Islet precursor cell (in vitro differentiated cells): ENCODE measurements around the gene EVA1A.

Experiments used
- DNase-seq: peaks from one replicate; pipeline ENCODE4 v3.0.0-alpha.2; 2018

EVA1A gene

GRCh38 chr2:75560768-75561565, at the start of gene EVA1A:
Gene EVA1A (minus strand): TSS chr2:75560939. CDS start chr2:75518140, 42,799 bp downstream.
- peak; percentile 89 for DNase-seq

- DNase-seq = no peak
Measured at GRCh38 chr2:75609937-75610508, 49.3 kb upstream of the EVA1A start.

DNA sequence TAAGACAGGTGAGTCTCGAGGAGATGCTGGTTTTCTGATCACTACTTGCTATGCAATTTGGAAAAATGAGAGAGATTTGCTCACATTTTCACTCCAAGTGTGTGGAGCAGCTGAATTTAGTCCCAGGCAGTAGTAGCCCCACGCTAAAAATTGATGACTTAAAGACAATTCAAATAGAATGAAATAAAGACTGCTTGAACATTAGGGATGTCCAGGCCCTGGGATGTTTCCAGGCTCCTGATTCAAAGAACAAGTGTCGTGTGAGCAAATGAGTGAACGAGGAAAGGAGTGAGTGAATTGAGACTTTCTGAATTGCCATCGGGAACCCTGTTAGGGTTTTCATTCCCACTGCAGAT, 48.6 kb upstream of the EVA1A start:
- no peak for DNase-seq

DNA sequence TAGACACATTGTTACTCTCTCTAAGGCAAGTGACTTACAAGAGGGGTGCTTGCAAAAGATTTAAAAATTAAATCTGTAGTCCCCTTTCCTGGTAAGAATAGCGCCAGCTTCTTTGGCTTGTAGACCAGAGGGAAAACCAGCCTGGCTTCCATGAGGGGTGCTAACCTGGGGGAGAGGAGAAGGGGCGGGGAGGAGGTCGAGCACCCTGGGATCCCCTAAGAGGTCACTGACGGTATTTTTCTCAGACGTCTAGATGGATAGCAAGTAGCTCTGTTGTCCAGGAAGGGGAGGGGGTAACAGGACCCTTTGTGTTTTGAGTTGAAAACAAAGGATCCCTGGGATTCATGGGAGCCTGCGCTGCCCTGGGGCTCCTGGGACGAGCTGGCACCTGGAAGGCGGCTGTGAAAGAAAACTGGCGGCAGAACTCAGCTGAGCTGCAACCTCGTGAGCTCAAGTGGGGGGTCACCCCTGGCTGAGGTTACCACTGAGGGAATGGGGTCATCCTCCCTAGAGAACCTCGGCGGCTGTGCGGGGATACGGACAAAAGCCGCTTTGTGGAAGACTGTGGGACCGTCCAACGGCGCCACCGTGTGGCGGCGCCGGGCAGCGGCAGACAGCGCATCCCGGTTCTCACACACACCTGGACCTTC, 48.1 kb upstream of the EVA1A start:
- peak; percentile 86 for DNase-seq

- DNase-seq = no peak
Measured at GRCh38 chr2:75607988-75608683, 47.4 kb upstream of the EVA1A start.

GRCh38 chr2:75607400-75607798, 46.7 kb upstream of the EVA1A start:
- no peak for DNase-seq

DNA sequence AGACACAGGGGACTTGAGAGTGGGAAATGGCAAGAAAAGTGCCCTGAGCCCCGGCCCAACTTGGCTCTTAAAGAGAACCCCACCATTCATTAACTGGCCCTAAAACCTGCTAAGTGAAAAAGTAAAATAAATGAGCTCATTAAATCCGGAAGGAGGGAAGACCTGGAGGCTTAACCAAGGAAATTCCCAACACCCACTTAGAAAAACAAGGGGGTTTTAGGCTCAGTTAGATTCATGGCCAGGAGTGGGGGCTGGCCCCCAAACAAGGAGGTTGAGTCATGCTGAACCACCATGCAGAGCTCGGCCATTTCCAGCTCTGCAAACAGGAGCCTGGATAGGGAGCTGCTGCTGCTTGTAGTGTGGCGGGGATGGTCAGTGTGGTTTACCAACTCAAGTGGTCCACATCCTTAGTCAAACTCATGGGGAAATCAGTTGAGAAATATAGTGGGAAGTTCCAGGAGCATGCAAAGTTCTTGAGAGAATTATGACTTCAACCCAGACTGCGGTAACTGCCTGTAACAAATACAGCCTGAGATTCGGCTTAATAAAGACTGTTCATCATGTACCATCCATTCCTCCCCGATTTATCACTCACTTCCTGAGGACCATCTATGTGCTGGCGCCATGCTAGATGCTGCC, 46.1 kb upstream of the EVA1A start:
- DNase-seq = no peak

GRCh38 chr2:75605770-75606529, 45.2 kb upstream of the EVA1A start:
- DNase-seq = peak; percentile 90

GRCh38 chr2:75604484-75604883, 43.7 kb upstream of the EVA1A start:
- no peak for DNase-seq

DNA sequence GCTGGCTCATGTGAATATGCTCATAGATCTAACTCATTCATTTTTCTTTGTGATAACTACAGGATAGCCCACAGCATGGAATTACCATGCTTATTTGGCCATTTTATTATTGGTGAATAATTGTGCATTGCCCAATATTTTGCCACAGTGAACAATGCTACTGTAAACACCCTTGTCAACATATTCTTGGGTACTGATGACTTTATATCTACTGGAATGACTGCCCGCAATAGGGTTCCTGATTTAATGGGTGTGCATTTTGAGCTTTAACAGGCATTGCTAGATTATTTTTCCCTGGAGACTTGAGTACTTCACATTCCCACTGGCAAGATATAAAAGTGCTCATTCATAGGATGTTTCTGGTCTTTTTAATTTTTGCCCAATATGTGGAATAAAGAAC, 42.7 kb upstream of the EVA1A start:
- no peak for DNase-seq

DNA sequence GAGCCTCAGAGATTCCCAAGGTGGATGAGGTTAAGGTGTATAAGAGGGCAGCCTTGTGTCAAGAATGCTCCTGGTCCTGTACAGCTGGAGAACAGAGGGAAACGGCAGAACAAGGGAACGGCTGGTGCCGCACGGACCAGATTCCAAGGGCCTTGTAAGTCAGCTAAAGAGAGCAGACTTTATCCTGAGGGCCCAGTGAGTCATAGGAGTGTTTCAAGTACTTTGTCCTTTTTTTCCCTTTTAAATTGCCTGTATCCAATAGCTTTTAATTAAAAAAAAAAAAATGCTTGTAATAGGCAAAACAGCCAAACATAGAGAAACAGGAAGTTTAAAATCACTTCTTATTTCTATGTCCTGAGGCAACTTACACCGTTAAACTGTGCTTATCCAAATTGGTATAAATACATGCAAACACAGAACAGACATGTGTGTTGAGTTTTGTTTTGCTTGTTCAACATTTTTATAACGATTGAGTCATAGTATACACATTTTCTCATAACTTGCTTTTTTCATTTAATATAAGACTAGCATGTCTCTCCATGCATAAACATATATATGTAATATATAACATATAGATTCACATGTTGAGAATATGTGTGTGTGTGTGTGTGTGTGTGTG, 42.1 kb upstream of the EVA1A start:
- peak; percentile 96 for DNase-seq

- DNase-seq = no peak
Measured at GRCh38 chr2:75600461-75601011, 39.8 kb upstream of the EVA1A start.

DNA sequence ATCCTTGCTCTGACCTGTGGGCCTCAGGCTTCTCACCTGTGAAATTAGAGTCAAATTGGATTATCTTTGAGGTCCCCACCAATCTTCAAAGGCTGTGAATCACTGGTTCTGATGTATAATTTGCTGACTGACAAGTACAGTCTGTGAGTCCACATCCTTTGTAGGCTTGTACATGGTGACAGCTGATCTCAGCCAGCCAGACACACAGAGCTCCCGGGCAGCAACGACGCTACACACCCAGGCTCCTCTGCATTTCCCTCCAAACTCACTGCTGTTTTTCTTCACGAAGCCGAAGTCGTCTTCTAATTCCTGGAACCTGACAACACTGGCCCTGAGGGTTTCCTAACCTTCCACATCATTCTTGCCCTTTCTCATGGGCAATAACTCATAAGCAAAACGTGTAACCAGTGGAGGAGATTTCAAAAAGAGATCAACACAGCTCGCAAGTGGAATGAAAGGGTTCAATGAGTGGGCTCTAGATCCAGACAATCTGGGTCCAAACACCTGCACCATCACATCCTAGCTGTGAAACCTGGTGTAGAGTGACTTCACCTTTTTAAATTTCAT, 37.9 kb upstream of the EVA1A start:
- peak; percentile 62 for DNase-seq

- DNase-seq = no peak
Measured at GRCh38 chr2:75597949-75598348, 37.2 kb upstream of the EVA1A start.

- DNase-seq = no peak
Measured at GRCh38 chr2:75596784-75597183, 36.0 kb upstream of the EVA1A start.

DNA sequence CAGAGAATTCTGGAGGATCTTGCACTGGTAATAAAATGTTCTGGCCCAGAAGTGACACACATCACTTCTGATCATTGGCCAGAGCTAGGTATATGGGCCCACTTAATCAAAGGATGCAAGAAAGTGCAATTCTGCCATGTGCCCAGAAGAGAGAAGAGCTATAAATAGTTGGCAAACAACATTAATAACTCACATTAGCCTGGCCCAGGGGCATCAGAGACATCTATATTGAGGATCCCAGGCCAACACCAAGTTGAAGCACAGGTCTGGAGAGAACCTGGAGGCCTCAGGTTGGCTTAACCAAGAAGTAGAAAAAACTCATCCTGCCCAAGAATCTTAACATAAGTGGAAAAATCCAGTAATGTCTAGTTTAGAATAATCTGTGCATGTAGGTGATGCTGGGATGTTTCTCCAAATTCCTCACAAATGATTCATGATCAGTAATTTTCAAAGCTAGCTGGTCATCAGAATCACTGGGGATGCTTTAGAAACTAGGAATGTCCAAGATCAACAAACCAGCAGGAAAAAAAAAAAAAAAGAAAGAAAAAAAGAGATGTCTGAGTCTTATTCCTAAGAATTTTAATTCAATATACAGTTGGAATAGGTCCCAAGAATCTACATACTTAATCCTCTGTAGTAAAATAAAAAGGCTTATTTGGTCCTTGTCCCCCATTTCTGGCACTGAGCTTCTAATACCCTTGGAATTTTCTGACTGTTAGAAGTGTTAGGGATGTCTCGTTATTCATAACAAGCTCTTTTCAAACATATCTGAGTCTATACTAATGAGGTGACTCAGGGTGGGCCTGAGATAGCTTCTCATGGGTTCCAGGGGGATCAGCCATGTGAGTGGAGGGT, 35.0 kb upstream of the EVA1A start:
- no peak for DNase-seq

- no peak for DNase-seq
Measured at GRCh38 chr2:75594596-75594995, 33.9 kb upstream of the EVA1A start.

DNA sequence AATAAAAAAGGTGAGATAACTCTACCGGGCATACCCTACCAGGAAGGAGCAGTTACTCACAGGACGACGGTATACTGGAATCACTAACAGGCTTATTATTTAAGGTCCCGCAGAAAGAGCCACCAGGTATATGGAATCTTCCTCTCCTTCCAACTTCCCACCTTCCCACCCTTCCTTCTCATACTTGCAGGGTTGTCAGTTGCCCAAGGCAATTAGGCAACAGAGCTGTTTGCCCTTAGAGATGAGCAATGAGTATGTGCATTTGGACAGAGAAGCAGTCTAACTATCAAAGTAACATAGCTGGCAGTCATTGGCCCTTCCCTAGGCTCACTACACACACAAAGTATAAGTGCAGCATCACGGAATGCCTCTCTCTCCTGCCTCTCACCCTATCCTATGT, 32.1 kb upstream of the EVA1A start:
- no peak for DNase-seq

DNA sequence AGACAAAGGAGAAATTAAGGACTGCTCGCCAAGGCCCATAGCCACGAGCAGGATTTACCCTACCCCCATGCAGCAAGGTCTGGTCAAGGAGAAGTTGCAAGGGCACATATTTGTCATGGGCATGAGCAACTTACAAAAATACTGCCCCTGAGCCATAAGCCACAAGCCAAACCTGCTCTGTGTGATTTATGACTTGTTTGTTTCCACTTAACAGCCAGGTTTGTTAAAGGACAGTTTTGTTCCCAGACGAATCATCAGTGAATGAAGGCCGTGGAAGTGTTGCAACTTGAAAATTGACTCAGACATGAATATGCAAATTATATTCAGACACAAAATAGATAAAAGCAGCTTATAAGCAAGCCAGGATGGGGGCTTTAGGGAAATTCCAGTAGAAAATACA, 31.3 kb upstream of the EVA1A start:
- DNase-seq = peak; percentile 88
